Stomach (tissue), 9 donors: Measurements from ENCODE around the gene TBC1D7. TPM values are rescaled to one million over a fixed set of nuclear protein-coding genes. Genes with fewer than 3 reads are reported as not detected.

Experiments
- DNase-seq, 2 donors: peaks; one replicate each; pipeline versions ENCODE4 v3.0.0 to v3.0.0-alpha.2; 2013 to 2019
- H3K27ac ChIP-seq, 5 donors: fragments of 200-600 bp in 4 of 5; sonication (generic) in 4 of 5; one replicate each; pipeline ENCODE4 v1.5.1; 2013 to 2019; ENCODE audit warnings: mild to moderate bottlenecking in 1 of 5, moderate library complexity in 1 of 5
- H3K27me3 ChIP-seq, 3 donors: fragments of 200-600 bp; sonication (generic); one replicate each; pipeline ENCODE4 v1.5.1; 2017 to 2019; ENCODE audit warnings: mixed run types in 1 of 3
- H3K36me3 ChIP-seq, 4 donors: fragments of 200-600 bp; sonication (generic); 1 replicate in 3 of 4; 2 replicates in 1 of 4; pipeline ENCODE4 v1.5.1; 2016 to 2019
- H3K4me1 ChIP-seq, 4 donors: fragments of 200-600 bp; sonication (generic); one replicate each; pipeline ENCODE4 v1.5.1; 2016 to 2019
- H3K4me3 ChIP-seq, 4 donors: fragments of 200-600 bp; sonication (generic) in 3 of 4; one replicate each; pipeline ENCODE4 v1.5.1; 2016 to 2019; ENCODE audit warnings: mild to moderate bottlenecking in 1 of 4
- H3K9me3 ChIP-seq, 4 donors: fragments of 200-600 bp; sonication (generic); one replicate each; pipeline ENCODE4 v1.5.1; 2016 to 2019
- CTCF ChIP-seq, 7 experiments: fragments of 450-650 bp in 4 of 7; fragments of 200-600 bp in 3 of 7; sonication (generic) in 3 of 7; IDR thresholded peaks; one replicate each; pipeline ENCODE4 v1.5.1; 2016 to 2019; ENCODE audit warnings: antibody characterized with exemption in 7 of 7, control low read depth in 2 of 7, mild to moderate bottlenecking in 1 of 7
- EP300 ChIP-seq: sonication (generic); formaldehyde crosslinking; IDR thresholded peaks from one replicate; pipeline ENCODE4 v1.6.1; 2017; ENCODE audit warnings: antibody characterized with exemption
- POLR2A ChIP-seq, 4 donors: fragments of 450-650 bp; IDR thresholded peaks; one replicate each; pipeline ENCODE4 v1.6.1; 2016; ENCODE audit warnings: antibody characterized with exemption in 4 of 4, control low read depth in 2 of 4, mild to moderate bottlenecking in 1 of 4, moderate library complexity in 1 of 4
- POLR2AphosphoS5 ChIP-seq, 3 donors: sonication (generic); formaldehyde crosslinking; IDR thresholded peaks; one replicate each; pipeline ENCODE4 v1.6.1; 2016; ENCODE audit warnings: antibody characterized with exemption in 3 of 3
- WGBS, 5 donors: extraction: QIAGEN DNeasy Blood & Tissue Kit in 3 of 5; methylation state at CpG; one replicate each; pipeline versions ENCODE4 v1.1.5 to v1.1.7; 2013 to 2018; 5-methylcytosine and 5-hydroxymethylcytosine counted together
- intact Hi-C: fragments of 100-400 bp; cut with DNase I; formaldehyde crosslinking; loops from one replicate; pipeline ENCODE4 v1.15.1; 2023; ENCODE audit warnings: low total_unique reads
- polyA plus RNA-seq, 3 donors: library from polyadenylated mRNA; stranded (reverse); fragments of 200-250 nt; gene quantifications; one replicate each; pipeline ENCODE4 v1.2.3, GENCODE V29; 2013
- total RNA-seq, 5 donors: library from RNA; depleted of rRNA; stranded (reverse); fragments of >200 nt; gene quantifications; one replicate each; pipeline versions ENCODE4 v1.1.0 to v1.2.3, GENCODE V29; 2014 to 2016
- donor health status: healthy with polysubstance abuse.
- donor health status: Bipolar disorder and iron deficiency.
- donor health status: healthy.

Gene TBC1D7
- total and polyA plus RNA-seq, 8 donors = 2.7 to 20.4 (median 9.6) TPM; not detected in 1

GRCh38 chr6:13272131-13273046 is 55.9 kb downstream of the TBC1D7 start:
- Histone ChIP-seq H3K27ac (peak overlapping the region in 2 of 5 donors; percentile 15 to 40), H3K4me1 (peaks cover 0 to 22% (median 2%) of the 10 kb centered on the region in 4 donors), H3K9me3 (no peaks in the 10 kb centered on the region), H3K4me3 (peak overlapping the region in 2 of 4 donors; percentile 24 to 27), H3K36me3 (peaks cover 0 to 23% (median 0%) of the 10 kb centered on the region in 4 donors), H3K27me3 (no peaks in the 10 kb centered on the region)
- intact Hi-C loops = no loop called here
- WGBS, 5 donors = 75 to 91% (median 86%) methylated on average over 24 of the region's 24 CpGs
- TF ChIP-seq POLR2AphosphoS5 (IDR thresholded peaks at IDR 0.05) (peak in 1 of 3 donors; percentile 23), CTCF (IDR thresholded peaks at IDR 0.05) (no peak), EP300 (no peak), POLR2A (IDR thresholded peaks at IDR 0.05) (no peak)
- DNase-seq = peak; percentile 40 to 45

GRCh38 chr6:13268913-13269518 is 59.3 kb downstream of the TBC1D7 start:
- peak in 1 of 2 donors; percentile 56 for DNase-seq
- Histone ChIP-seq H3K4me1 (peaks cover 0 to 17% (median 2%) of the 10 kb centered on the region in 4 donors), H3K9me3 (no peaks in the 10 kb centered on the region), H3K4me3 (no peak overlapping the region), H3K27me3 (no peaks in the 10 kb centered on the region), H3K36me3 (peaks cover 0 to 30% (median 0%) of the 10 kb centered on the region in 4 donors), H3K27ac (no peak overlapping the region)
- no peak for TF ChIP-seq EP300
- no peak for TF ChIP-seq POLR2AphosphoS5 (IDR thresholded peaks at IDR 0.05)
- no peak for TF ChIP-seq POLR2A (IDR thresholded peaks at IDR 0.05)
- no peak for TF ChIP-seq CTCF (IDR thresholded peaks at IDR 0.05)
- intact Hi-C loops = no loop called here
- WGBS, 5 donors = 61 to 69% (median 68%) methylated on average over 8 of the region's 8 CpGs

- Histone ChIP-seq H3K9me3 (no peaks in the 10 kb centered on the region), H3K27ac (no peak overlapping the region), H3K36me3 (peaks cover 0 to 15% (median 0%) of the 10 kb centered on the region in 4 donors), H3K4me1 (peaks cover 0 to 8% (median 0%) of the 10 kb centered on the region in 4 donors), H3K27me3 (no peaks in the 10 kb centered on the region), H3K4me3 (no peak overlapping the region)
- intact Hi-C loops = no loop called here
- 76 to 83% (median 76%) methylated on average over 2 of the region's 2 CpGs for WGBS, 5 donors
- no peak for DNase-seq
- TF ChIP-seq POLR2A (IDR thresholded peaks at IDR 0.05) (no peak), POLR2AphosphoS5 (IDR thresholded peaks at IDR 0.05) (no peak), CTCF (IDR thresholded peaks at IDR 0.05) (no peak)
These were observed 61.1 kb downstream of the TBC1D7 start for GRCh38 chr6:13267142-13267651.

- Histone ChIP-seq H3K9me3 (no peaks in the 10 kb centered on the region), H3K27me3 (no peaks in the 10 kb centered on the region), H3K36me3 (peaks cover 0 to 11% (median 0%) of the 10 kb centered on the region in 4 donors), H3K4me1 (no peaks in the 10 kb centered on the region), H3K27ac (no peak overlapping the region), H3K4me3 (no peak overlapping the region)
- WGBS, 5 donors = 89 to 94% (median 91%) methylated on average over 6 of the region's 6 CpGs
- intact Hi-C loops = no loop called here
- no peak for TF ChIP-seq POLR2AphosphoS5 (IDR thresholded peaks at IDR 0.05)
- TF ChIP-seq POLR2A (IDR thresholded peaks at IDR 0.05) = no peak
- no peak for TF ChIP-seq CTCF (IDR thresholded peaks at IDR 0.05)
- TF ChIP-seq EP300 = no peak
- DNase-seq = no peak
These were observed 64.7 kb downstream of the TBC1D7 start for GRCh38 chr6:13263669-13264068.
